Neutrophil (primary cell): Measurements from ENCODE around the gene CDC42EP3.

Source experiments
- H3K27ac ChIP-seq: fragments of 200-600 bp; sonication (generic); 2 replicates; pipeline ENCODE4 v1.5.1; 2016; ENCODE audit warnings: mild to moderate bottlenecking, moderate library complexity
- H3K27me3 ChIP-seq: fragments of 200-600 bp; sonication (generic); 2 replicates; pipeline ENCODE4 v1.6.0; 2016; ENCODE audit warnings: mild to moderate bottlenecking
- H3K36me3 ChIP-seq: fragments of 200-600 bp; sonication (generic); 2 replicates; pipeline ENCODE4 v1.5.1; 2017
- H3K4me1 ChIP-seq, 2 experiments: fragments of 200-600 bp in 1 of 2; sonication (generic) in 1 of 2; 1 replicate in 1 of 2; 2 replicates in 1 of 2; pipeline versions ENCODE4 v1.5.1 to v1.6.1; 2013 to 2016; ENCODE audit warnings: low read depth in 1 of 2, low read length in 1 of 2, mild to moderate bottlenecking in 1 of 2, moderate library complexity in 1 of 2; ENCODE audit not compliant: control insufficient read depth in 1 of 2, insufficient read depth in 1 of 2
- H3K4me3 ChIP-seq, 2 experiments: fragments of 200-600 bp in 1 of 2; sonication (generic) in 1 of 2; 1 replicate in 1 of 2; 2 replicates in 1 of 2; pipeline ENCODE4 v1.5.1; 2013 to 2016; ENCODE audit warnings: low read depth in 1 of 2, low read length in 1 of 2, mild to moderate bottlenecking in 1 of 2, moderate library complexity in 1 of 2
- H3K9me3 ChIP-seq: fragments of 200-600 bp; sonication (generic); 2 replicates; pipeline ENCODE4 v1.5.1; 2016
- CTCF ChIP-seq: fragments of 200-600 bp; sonication (generic); IDR thresholded peaks from 2 replicates; pipeline ENCODE4 v1.5.1; 2016; ENCODE audit warnings: antibody characterized with exemption

Gene CDC42EP3

GRCh38 chr2:37669446-37669845, 2.0 kb downstream of the CDC42EP3 start:
- H3K4me1 ChIP-seq, result peaks cover 67 to 85% of the 10 kb centered on the region in 2 experiments
- TF ChIP-seq CTCF, result no peak
- peaks cover 33% of the 10 kb centered on the region for H3K36me3 ChIP-seq

GRCh38 chr2:37667704-37668103, 3.7 kb downstream of the CDC42EP3 start:
- peaks cover 47% of the 10 kb centered on the region for H3K36me3 ChIP-seq
- H3K9me3 ChIP-seq, result no peaks in the 10 kb centered on the region
- H3K27me3 ChIP-seq, result no peaks in the 10 kb centered on the region
- peak overlapping the region; percentile 88 to 93 for H3K4me3 ChIP-seq
- H3K4me1 ChIP-seq, result peaks cover 67 to 85% of the 10 kb centered on the region in 2 experiments
- peak overlapping the region; percentile 78 for H3K27ac ChIP-seq
- TF ChIP-seq CTCF, result no peak

More at GRCh38 chr2:37669446-37669845, 2.0 kb downstream of the CDC42EP3 start:
- Histone ChIP-seq H3K27ac (peak overlapping the region; percentile 98), H3K27me3 (no peaks in the 10 kb centered on the region), H3K4me3 (peak overlapping the region; percentile 88 to 93), H3K9me3 (no peaks in the 10 kb centered on the region)

GRCh38 chr2:37666772-37667171, 4.7 kb downstream of the CDC42EP3 start:
- Histone ChIP-seq H3K4me3 (peak overlapping the region; percentile 16 to 88), H3K27ac (peak overlapping the region; percentile 78)
- TF ChIP-seq CTCF, result no peak

GRCh38 chr2:37665604-37666362, 5.7 kb downstream of the CDC42EP3 start:
- H3K4me3 ChIP-seq, result peak overlapping the region; percentile 36 to 88
- TF ChIP-seq CTCF, result no peak
- peaks cover 76 to 98% of the 10 kb centered on the region in 2 experiments for H3K4me1 ChIP-seq
- peak overlapping the region; percentile 78 for H3K27ac ChIP-seq
- no peaks in the 10 kb centered on the region for H3K9me3 ChIP-seq
- no peaks in the 10 kb centered on the region for H3K27me3 ChIP-seq
- peaks cover 64% of the 10 kb centered on the region for H3K36me3 ChIP-seq

More at GRCh38 chr2:37666772-37667171, 4.7 kb downstream of the CDC42EP3 start:
- Histone ChIP-seq H3K4me1 (peaks cover 71 to 91% of the 10 kb centered on the region in 2 experiments), H3K36me3 (peaks cover 54% of the 10 kb centered on the region), H3K9me3 (no peaks in the 10 kb centered on the region), H3K27me3 (no peaks in the 10 kb centered on the region)

- H3K36me3 ChIP-seq, result peaks cover 69% of the 10 kb centered on the region
These were observed 6.4 kb downstream of the CDC42EP3 start for GRCh38 chr2:37665043-37665442.

More at GRCh38 chr2:37665043-37665442, 6.4 kb downstream of the CDC42EP3 start:
- Histone ChIP-seq H3K9me3 (no peaks in the 10 kb centered on the region), H3K4me3 (no peak overlapping the region), H3K27ac (peak overlapping the region; percentile 78), H3K4me1 (peaks cover 80 to 96% of the 10 kb centered on the region in 2 experiments), H3K27me3 (no peaks in the 10 kb centered on the region)
- TF ChIP-seq CTCF, result no peak
